ENCODE data around the gene MCF2L. TPM values are rescaled to one million over a fixed set of nuclear protein-coding genes. Genes with fewer than 3 reads are reported as not detected.

Gene MCF2L
- total RNA-seq, 2 experiments from 2014 or later: 2.8 to 16.4 TPM

DNA sequence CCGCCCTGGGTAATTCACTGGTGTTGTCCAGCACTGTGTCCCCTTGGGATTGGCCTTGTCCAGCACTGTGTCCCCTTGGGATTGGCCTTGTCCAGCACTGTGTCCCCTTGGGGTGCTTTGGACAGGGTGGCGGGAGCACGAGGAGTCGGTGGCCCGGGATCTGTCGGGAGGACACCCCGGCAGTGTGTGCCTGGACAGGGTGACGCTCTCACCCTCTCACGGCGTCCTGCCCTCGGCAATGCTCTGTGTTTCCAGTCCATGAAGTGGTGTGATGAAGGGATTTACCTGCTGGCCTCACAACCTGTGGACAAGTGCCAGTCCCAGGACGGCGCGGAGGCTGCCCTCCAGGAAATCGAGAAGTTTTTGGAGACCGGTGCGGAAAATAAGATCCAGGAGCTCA is 106.7 kb downstream of the MCF2L start:
- TF ChIP-seq, protein P1, sequence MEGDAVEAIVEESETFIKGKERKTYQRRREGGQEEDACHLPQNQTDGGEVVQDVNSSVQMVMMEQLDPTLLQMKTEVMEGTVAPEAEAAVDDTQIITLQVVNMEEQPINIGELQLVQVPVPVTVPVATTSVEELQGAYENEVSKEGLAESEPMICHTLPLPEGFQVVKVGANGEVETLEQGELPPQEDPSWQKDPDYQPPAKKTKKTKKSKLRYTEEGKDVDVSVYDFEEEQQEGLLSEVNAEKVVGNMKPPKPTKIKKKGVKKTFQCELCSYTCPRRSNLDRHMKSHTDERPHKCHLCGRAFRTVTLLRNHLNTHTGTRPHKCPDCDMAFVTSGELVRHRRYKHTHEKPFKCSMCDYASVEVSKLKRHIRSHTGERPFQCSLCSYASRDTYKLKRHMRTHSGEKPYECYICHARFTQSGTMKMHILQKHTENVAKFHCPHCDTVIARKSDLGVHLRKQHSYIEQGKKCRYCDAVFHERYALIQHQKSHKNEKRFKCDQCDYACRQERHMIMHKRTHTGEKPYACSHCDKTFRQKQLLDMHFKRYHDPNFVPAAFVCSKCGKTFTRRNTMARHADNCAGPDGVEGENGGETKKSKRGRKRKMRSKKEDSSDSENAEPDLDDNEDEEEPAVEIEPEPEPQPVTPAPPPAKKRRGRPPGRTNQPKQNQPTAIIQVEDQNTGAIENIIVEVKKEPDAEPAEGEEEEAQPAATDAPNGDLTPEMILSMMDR (conservative IDR thresholded peaks at IDR 0.05; ENCODE audit: low read length): no peak
- TF ChIP-seq EZH2phosphoT487 (IDR thresholded peaks at IDR 0.05; ENCODE audit: borderline replicate concordance, low read depth, low read length): no peak
- POLR2A ChIA-PET: no interaction called here
- H3K4me3 ChIP-seq (ENCODE audit: low read depth, low read length, poor library complexity, severe bottlenecking): no peak overlapping the region
- intact Hi-C loops (cut with micrococcal nuclease; ENCODE audit: unreplicated experiment): no loop called here
- no peaks in the 10 kb centered on the region for H3K9me3 ChIP-seq (ENCODE audit: low read length)
- H3K4me2 ChIP-seq (ENCODE audit: low read length): no peak overlapping the region
- CTCF ChIA-PET (ENCODE audit: unreplicated experiment): no interaction called here
- H3K27ac ChIP-seq (ENCODE audit: low read depth, low read length, poor library complexity, severe bottlenecking): no peak overlapping the region
- no peaks in the 10 kb centered on the region for H3K79me2 ChIP-seq (ENCODE audit: insufficient read depth, low read depth, low read length)
- no peaks in the 10 kb centered on the region for H4K20me1 ChIP-seq (ENCODE audit: insufficient read depth, low read length)
- no peak for DNase-seq (ENCODE audit: low spot score)
- no peaks in the 10 kb centered on the region for H3K4me1 ChIP-seq (ENCODE audit: insufficient read depth, low read length, poor library complexity, severe bottlenecking)
- H3K9me2 ChIP-seq (ENCODE audit: insufficient read depth, low read length): no peaks in the 10 kb centered on the region
- H3K36me3 ChIP-seq (ENCODE audit: insufficient read depth, low read length): no peaks in the 10 kb centered on the region
- H2AFZ ChIP-seq (ENCODE audit: low read length): no peak overlapping the region
- BruUV-seq (replicated peaks): no TSS peak

DNA sequence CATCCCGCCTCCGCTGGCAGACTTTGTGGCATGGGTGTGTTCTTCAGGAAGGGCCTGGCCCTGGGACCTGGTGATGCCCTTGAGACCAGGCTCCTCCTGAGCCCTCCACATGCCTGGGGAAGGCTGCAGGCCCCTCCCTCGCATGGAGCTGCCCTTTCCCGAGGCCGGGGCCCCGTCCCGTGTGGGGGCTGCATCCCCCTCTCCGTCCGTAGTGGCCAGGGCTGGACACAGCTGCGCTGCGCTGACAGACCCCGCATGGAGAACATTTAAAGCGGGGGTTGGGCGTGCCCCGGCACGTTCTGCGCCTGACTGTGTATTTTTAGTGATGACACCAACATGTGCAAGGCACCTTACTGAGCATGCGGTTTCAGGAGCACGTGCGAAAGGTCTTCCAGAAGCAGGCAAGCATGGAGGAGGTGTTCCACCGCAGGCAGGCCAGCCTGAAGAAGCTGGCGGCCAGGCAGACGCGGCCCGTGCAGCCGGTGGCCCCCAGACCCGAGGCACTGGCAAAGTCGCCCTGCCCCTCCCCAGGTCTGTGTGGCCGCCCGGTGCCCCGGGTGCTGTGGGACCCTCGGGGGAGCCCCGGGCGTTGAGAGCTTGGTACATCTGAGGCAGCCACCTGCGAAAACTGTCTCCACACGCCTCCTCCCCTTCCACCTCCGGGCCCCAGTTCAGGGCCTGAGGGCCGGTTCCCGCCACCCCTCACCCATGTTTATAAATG is 107.8 kb downstream of the MCF2L start:
- Histone ChIP-seq H3K9me3 (ENCODE audit: low read length) (no peaks in the 10 kb centered on the region), H4K20me1 (ENCODE audit: insufficient read depth, low read length) (no peaks in the 10 kb centered on the region), H3K27ac (ENCODE audit: low read depth, low read length, poor library complexity, severe bottlenecking) (no peak overlapping the region), H3K4me2 (ENCODE audit: low read length) (no peak overlapping the region), H3K4me1 (ENCODE audit: insufficient read depth, low read length, poor library complexity, severe bottlenecking) (no peaks in the 10 kb centered on the region), H3K79me2 (ENCODE audit: insufficient read depth, low read depth, low read length) (no peaks in the 10 kb centered on the region), H3K4me3 (ENCODE audit: low read depth, low read length, poor library complexity, severe bottlenecking) (no peak overlapping the region), H3K36me3 (ENCODE audit: insufficient read depth, low read length) (no peaks in the 10 kb centered on the region), H3K9me2 (ENCODE audit: insufficient read depth, low read length) (no peaks in the 10 kb centered on the region), H2AFZ (ENCODE audit: low read length) (no peak overlapping the region)
- no peak for DNase-seq (ENCODE audit: low spot score)
- intact Hi-C loops (cut with micrococcal nuclease; ENCODE audit: unreplicated experiment): no loop called here
- no peak for TF ChIP-seq EZH2phosphoT487 (IDR thresholded peaks at IDR 0.05; ENCODE audit: borderline replicate concordance, low read depth, low read length)
- TF ChIP-seq, protein P1 (conservative IDR thresholded peaks at IDR 0.05; ENCODE audit: low read length): no peak
- ChIA-PET CTCF (ENCODE audit: unreplicated experiment) (no interaction called here), POLR2A (no interaction called here)
- BruUV-seq (replicated peaks): no TSS peak

DNA sequence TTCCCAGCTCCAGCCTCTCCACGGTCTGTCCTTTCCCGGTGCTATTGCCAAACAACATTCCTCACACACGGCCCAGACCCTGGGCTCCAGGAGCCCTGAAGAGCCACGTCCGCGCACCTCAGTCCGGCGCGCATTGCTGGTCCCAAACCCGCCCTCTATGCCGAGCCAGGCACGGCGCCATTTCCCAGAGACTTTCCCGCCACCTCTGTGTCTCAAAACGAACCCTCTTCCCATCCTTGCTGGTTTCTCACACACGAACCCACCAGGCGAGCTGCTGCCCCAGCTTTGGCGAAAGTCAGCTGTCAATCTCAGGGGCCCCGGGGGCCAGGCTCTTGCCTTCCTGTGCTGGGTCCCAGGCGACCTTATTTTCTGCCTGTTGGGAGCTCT is 108.5 kb downstream of the MCF2L start:
- POLR2A ChIA-PET: no interaction called here
- Histone ChIP-seq H3K27ac (ENCODE audit: low read depth, low read length, poor library complexity, severe bottlenecking) (no peak overlapping the region), H3K79me2 (ENCODE audit: insufficient read depth, low read depth, low read length) (no peaks in the 10 kb centered on the region), H3K9me2 (ENCODE audit: insufficient read depth, low read length) (no peaks in the 10 kb centered on the region), H3K4me3 (ENCODE audit: low read depth, low read length, poor library complexity, severe bottlenecking) (no peak overlapping the region), H3K4me2 (ENCODE audit: low read length) (no peak overlapping the region), H3K9me3 (ENCODE audit: low read length) (no peaks in the 10 kb centered on the region), H2AFZ (ENCODE audit: low read length) (no peak overlapping the region), H3K36me3 (ENCODE audit: insufficient read depth, low read length) (no peaks in the 10 kb centered on the region), H3K4me1 (ENCODE audit: insufficient read depth, low read length, poor library complexity, severe bottlenecking) (no peaks in the 10 kb centered on the region), H4K20me1 (ENCODE audit: insufficient read depth, low read length) (no peaks in the 10 kb centered on the region)
- no peak for DNase-seq (ENCODE audit: low spot score)
- no TSS peak for BruUV-seq (replicated peaks)
- intact Hi-C loops (cut with micrococcal nuclease; ENCODE audit: unreplicated experiment): no loop called here
- CTCF ChIA-PET (ENCODE audit: unreplicated experiment): no interaction called here
- TF ChIP-seq EZH2phosphoT487 (IDR thresholded peaks at IDR 0.05; ENCODE audit: borderline replicate concordance, low read depth, low read length): no peak
- TF ChIP-seq, protein P1 (conservative IDR thresholded peaks at IDR 0.05; ENCODE audit: low read length): no peak

All from OCI-LY7 (cell line).